SK-N-SH treated with all-trans-retinoic acid at 6 μM for 48 hours (cell line): ENCODE results near the gene FFAR2.
"Not testable (repeated sequence)": the region's sequence is repeated elsewhere in the genome, so short reads cannot be mapped to it uniquely, and the experiment has no call there.

ENCODE experiments used
- ATAC-seq: fragments of 200-7000 bp; cut with Tn5 transposase; 3 replicates; pipeline ENCODE4 v1.9.1; 2020; ENCODE audit warnings: mild to moderate bottlenecking, moderate library complexity
- ARNTL ChIP-seq: fragments of 450-650 bp; formaldehyde crosslinking; IDR thresholded peaks from 2 replicates; pipeline ENCODE4 v1.5.0; 2020; ENCODE audit warnings: low read depth, mild to moderate bottlenecking, moderate library complexity, borderline replicate concordance
- BACH2 ChIP-seq: fragments of 250-450 bp; sonication (Bioruptor Pico); IDR thresholded peaks from 2 replicates; pipeline ENCODE4 v1.9.0; 2021; ENCODE audit warnings: mild to moderate bottlenecking, borderline replicate concordance
- CSDC2 ChIP-seq: fragments of 250-450 bp; sonication (Bioruptor Pico); IDR thresholded peaks from 2 replicates; pipeline ENCODE4 v1.5.0; 2020; ENCODE audit warnings: mild to moderate bottlenecking, moderate library complexity
- ESRRG ChIP-seq: fragments of 250-450 bp; sonication (Bioruptor Pico); IDR thresholded peaks from 2 replicates; pipeline ENCODE4 v1.6.1; 2021; ENCODE audit warnings: mild to moderate bottlenecking
- GLIS3 ChIP-seq: fragments of 250-450 bp; sonication (Bioruptor Pico); IDR thresholded peaks from 2 replicates; pipeline ENCODE4 v1.5.0; 2020; ENCODE audit warnings: mild to moderate bottlenecking, moderate library complexity
- ISL1 ChIP-seq: fragments of 250-450 bp; sonication (Bioruptor Pico); IDR thresholded peaks from 2 replicates; pipeline ENCODE4 v2.1.2; 2022; ENCODE audit warnings: mild to moderate bottlenecking, moderate library complexity
- PPARA ChIP-seq: fragments of 250-450 bp; sonication (Bioruptor Pico); IDR thresholded peaks from 2 replicates; pipeline ENCODE4 v1.5.0; 2020; ENCODE audit warnings: mild to moderate bottlenecking, borderline replicate concordance
- RARB ChIP-seq: fragments of 250-450 bp; sonication (Bioruptor Pico); IDR thresholded peaks from 2 replicates; pipeline ENCODE4 v1.8.0; 2021; ENCODE audit warnings: mild to moderate bottlenecking, moderate library complexity
- SNAI2 ChIP-seq: fragments of 250-450 bp; sonication (Bioruptor Pico); IDR thresholded peaks from 2 replicates; pipeline ENCODE4 v1.5.0; 2020; ENCODE audit warnings: mild to moderate bottlenecking, moderate library complexity
- TCF4 ChIP-seq: fragments of 250-450 bp; sonication (Bioruptor Pico); IDR thresholded peaks from 2 replicates; pipeline ENCODE4 v1.8.0; 2021; ENCODE audit warnings: mild to moderate bottlenecking, moderate library complexity, borderline replicate concordance
- TOX ChIP-seq: fragments of 250-450 bp; sonication (Bioruptor Pico); IDR thresholded peaks from 2 replicates; pipeline ENCODE4 v1.8.0; 2021; ENCODE audit warnings: mild to moderate bottlenecking, moderate library complexity, borderline replicate concordance
- ZC3H10 ChIP-seq: fragments of 250-450 bp; sonication (Bioruptor Pico); IDR thresholded peaks from 2 replicates; pipeline ENCODE4 v1.5.1; 2021; ENCODE audit warnings: mild to moderate bottlenecking, moderate library complexity
- ZFP3 ChIP-seq: fragments of 250-450 bp; sonication (Bioruptor Pico); IDR thresholded peaks from 2 replicates; pipeline ENCODE4 v1.5.0; 2020; ENCODE audit warnings: mild to moderate bottlenecking, moderate library complexity
- ZFP30 ChIP-seq: fragments of 450-650 bp; formaldehyde crosslinking; IDR thresholded peaks from 2 replicates; pipeline ENCODE4 v1.5.0; 2022; ENCODE audit warnings: mild to moderate bottlenecking, moderate library complexity
- ZNF565 ChIP-seq: fragments of 450-650 bp; formaldehyde crosslinking; conservative IDR thresholded peaks from 2 replicates; pipeline ENCODE4 v1.5.0; 2020; ENCODE audit warnings: low read depth, mild to moderate bottlenecking, moderate library complexity
- ZNF70 ChIP-seq: fragments of 450-650 bp; formaldehyde crosslinking; IDR thresholded peaks from 2 replicates; pipeline ENCODE4 v1.5.0; 2020; ENCODE audit warnings: mild to moderate bottlenecking, moderate library complexity
- TF ChIP-seq, protein P1 (sequence below): fragments of 250-450 bp; sonication (Bioruptor Pico); IDR thresholded peaks from 2 replicates; pipeline ENCODE4 v1.5.0; 2020; ENCODE audit warnings: mild to moderate bottlenecking, moderate library complexity
- TF ChIP-seq, protein P2 (sequence below): fragments of 250-450 bp; sonication (Bioruptor Pico); IDR thresholded peaks from 2 replicates; pipeline ENCODE4 v1.5.1; 2020; ENCODE audit warnings: low read depth, mild to moderate bottlenecking, moderate library complexity
- TF ChIP-seq, protein P3 (sequence below): fragments of 250-450 bp; sonication (Bioruptor Pico); IDR thresholded peaks from 2 replicates; pipeline ENCODE4 v1.8.0; 2021; ENCODE audit warnings: low read depth, mild to moderate bottlenecking, moderate library complexity, borderline replicate concordance
- TF ChIP-seq, protein P4 (sequence below): fragments of 250-450 bp; sonication (Bioruptor Pico); IDR thresholded peaks from 2 replicates; pipeline ENCODE4 v1.5.1; 2021; ENCODE audit warnings: mild to moderate bottlenecking, moderate library complexity
- TF ChIP-seq, protein P5 (sequence below): fragments of 250-450 bp; sonication (Bioruptor Pico); IDR thresholded peaks from 2 replicates; pipeline ENCODE4 v1.8.0; 2020; ENCODE audit warnings: mild to moderate bottlenecking, moderate library complexity, borderline replicate concordance

Gene FFAR2

DNA sequence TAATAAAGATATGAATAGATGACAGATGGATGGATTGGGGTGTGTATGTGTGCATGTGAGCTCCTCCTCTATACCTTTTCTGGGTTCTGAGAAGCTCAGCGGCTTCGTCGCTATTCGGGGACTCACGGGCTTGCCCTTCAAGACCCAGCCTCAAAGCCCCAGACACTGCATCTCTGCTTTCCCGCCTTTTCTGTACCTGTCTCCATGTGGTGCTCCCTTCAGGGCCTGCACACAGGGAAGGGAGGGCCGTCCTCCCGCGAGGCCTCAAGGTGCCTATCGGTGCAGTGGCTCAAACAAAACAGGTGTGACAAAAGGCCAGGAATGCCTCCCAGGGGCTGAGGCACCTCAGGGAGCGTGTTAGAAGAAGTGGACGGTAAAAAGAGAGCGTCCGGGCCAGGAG is 26.0 kb downstream of the FFAR2 start:
- ATAC-seq, result no peak
- TF ChIP-seq ZFP3 (no peak), ARNTL (CRISPR knock-in tag) (no peak), PPARA (CRISPR knock-in tag) (no peak), ZFP30 (CRISPR knock-in tag) (no peak), GLIS3 (CRISPR knock-in tag) (no peak), TOX (CRISPR knock-in tag) (no peak), ZNF565 (CRISPR knock-in tag) (no peak), ISL1 (no peak), ESRRG (CRISPR knock-in tag) (no peak)
- TF ChIP-seq, protein P1, sequence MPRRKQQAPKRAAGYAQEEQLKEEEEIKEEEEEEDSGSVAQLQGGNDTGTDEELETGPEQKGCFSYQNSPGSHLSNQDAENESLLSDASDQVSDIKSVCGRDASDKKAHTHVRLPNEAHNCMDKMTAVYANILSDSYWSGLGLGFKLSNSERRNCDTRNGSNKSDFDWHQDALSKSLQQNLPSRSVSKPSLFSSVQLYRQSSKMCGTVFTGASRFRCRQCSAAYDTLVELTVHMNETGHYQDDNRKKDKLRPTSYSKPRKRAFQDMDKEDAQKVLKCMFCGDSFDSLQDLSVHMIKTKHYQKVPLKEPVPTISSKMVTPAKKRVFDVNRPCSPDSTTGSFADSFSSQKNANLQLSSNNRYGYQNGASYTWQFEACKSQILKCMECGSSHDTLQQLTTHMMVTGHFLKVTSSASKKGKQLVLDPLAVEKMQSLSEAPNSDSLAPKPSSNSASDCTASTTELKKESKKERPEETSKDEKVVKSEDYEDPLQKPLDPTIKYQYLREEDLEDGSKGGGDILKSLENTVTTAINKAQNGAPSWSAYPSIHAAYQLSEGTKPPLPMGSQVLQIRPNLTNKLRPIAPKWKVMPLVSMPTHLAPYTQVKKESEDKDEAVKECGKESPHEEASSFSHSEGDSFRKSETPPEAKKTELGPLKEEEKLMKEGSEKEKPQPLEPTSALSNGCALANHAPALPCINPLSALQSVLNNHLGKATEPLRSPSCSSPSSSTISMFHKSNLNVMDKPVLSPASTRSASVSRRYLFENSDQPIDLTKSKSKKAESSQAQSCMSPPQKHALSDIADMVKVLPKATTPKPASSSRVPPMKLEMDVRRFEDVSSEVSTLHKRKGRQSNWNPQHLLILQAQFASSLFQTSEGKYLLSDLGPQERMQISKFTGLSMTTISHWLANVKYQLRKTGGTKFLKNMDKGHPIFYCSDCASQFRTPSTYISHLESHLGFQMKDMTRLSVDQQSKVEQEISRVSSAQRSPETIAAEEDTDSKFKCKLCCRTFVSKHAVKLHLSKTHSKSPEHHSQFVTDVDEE (CRISPR knock-in tag), result no peak
- TF ChIP-seq, protein P2, sequence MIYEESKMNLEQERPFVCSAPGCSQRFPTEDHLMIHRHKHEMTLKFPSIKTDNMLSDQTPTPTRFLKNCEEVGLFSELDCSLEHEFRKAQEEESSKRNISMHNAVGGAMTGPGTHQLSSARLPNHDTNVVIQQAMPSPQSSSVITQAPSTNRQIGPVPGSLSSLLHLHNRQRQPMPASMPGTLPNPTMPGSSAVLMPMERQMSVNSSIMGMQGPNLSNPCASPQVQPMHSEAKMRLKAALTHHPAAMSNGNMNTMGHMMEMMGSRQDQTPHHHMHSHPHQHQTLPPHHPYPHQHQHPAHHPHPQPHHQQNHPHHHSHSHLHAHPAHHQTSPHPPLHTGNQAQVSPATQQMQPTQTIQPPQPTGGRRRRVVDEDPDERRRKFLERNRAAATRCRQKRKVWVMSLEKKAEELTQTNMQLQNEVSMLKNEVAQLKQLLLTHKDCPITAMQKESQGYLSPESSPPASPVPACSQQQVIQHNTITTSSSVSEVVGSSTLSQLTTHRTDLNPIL, result no peak
- TF ChIP-seq, protein P3, sequence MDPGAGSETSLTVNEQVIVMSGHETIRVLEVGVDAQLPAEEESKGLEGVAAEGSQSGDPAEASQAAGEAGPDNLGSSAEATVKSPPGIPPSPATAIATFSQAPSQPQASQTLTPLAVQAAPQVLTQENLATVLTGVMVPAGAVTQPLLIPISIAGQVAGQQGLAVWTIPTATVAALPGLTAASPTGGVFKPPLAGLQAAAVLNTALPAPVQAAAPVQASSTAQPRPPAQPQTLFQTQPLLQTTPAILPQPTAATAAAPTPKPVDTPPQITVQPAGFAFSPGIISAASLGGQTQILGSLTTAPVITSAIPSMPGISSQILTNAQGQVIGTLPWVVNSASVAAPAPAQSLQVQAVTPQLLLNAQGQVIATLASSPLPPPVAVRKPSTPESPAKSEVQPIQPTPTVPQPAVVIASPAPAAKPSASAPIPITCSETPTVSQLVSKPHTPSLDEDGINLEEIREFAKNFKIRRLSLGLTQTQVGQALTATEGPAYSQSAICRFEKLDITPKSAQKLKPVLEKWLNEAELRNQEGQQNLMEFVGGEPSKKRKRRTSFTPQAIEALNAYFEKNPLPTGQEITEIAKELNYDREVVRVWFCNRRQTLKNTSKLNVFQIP (CRISPR knock-in tag), result no peak

DNA sequence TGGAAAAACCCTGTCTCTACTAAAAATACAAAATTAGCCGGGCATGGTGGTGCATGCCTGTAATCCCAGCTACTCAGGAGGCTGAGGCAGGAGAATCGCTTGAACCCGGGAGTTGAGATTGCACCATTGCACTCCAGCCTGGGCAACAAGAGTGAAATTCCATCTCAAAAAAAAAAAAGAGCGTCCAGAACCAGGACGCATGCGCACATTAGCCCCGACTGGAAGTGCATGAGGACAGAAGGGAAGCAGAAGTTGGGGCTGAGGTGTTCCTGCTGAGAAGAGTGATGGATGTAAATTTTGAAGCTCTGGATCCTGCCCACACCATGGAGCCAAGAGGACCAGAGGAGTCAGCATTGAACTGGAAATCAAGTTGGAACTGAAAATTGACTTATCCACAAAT is 26.5 kb downstream of the FFAR2 start:
- not testable (repeated sequence) for ATAC-seq

DNA sequence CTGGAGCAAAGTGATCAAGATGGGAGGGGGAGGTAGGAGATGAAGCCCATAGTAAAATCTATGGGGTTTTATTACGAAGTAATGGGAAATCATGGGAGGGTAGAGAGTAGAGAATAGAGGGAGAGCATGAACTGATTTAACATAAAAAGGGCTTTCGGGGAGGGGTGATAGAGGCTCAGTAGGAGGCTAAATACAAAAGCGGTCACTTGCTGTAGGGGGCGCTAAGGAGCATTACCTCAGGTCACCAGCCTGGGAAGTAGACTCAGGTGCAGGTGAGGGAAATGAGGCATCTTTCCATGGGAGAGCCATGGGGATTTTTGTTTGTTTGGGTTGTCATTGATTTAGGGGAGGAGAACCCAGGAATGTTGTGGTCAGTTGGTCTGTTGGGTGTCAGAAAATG is 28.1 kb downstream of the FFAR2 start:
- no peak for ATAC-seq
- TF ChIP-seq SNAI2 (CRISPR knock-in tag), result no peak
- TF ChIP-seq, protein P2, result no peak
- TF ChIP-seq ZC3H10 (CRISPR knock-in tag), result no peak
- TF ChIP-seq ZNF70 (CRISPR knock-in tag), result no peak
- TF ChIP-seq, protein P4, sequence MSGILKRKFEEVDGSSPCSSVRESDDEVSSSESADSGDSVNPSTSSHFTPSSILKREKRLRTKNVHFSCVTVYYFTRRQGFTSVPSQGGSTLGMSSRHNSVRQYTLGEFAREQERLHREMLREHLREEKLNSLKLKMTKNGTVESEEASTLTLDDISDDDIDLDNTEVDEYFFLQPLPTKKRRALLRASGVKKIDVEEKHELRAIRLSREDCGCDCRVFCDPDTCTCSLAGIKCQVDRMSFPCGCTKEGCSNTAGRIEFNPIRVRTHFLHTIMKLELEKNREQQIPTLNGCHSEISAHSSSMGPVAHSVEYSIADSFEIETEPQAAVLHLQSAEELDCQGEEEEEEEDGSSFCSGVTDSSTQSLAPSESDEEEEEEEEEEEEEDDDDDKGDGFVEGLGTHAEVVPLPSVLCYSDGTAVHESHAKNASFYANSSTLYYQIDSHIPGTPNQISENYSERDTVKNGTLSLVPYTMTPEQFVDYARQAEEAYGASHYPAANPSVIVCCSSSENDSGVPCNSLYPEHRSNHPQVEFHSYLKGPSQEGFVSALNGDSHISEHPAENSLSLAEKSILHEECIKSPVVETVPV (CRISPR knock-in tag), result no peak
- TF ChIP-seq CSDC2 (CRISPR knock-in tag), result no peak
- TF ChIP-seq ARNTL (CRISPR knock-in tag), result no peak
- TF ChIP-seq, protein P3 (CRISPR knock-in tag), result no peak
- no peak for TF ChIP-seq RARB
- TF ChIP-seq BACH2 (CRISPR knock-in tag), result no peak
- TF ChIP-seq GLIS3 (CRISPR knock-in tag), result no peak
- no peak for TF ChIP-seq TOX (CRISPR knock-in tag)
- TF ChIP-seq ZNF565 (CRISPR knock-in tag), result no peak
- TF ChIP-seq TCF4, result no peak
- no peak for TF ChIP-seq ZFP3
- TF ChIP-seq ESRRG (CRISPR knock-in tag), result no peak
- no peak for TF ChIP-seq ISL1
- TF ChIP-seq, protein P5, sequence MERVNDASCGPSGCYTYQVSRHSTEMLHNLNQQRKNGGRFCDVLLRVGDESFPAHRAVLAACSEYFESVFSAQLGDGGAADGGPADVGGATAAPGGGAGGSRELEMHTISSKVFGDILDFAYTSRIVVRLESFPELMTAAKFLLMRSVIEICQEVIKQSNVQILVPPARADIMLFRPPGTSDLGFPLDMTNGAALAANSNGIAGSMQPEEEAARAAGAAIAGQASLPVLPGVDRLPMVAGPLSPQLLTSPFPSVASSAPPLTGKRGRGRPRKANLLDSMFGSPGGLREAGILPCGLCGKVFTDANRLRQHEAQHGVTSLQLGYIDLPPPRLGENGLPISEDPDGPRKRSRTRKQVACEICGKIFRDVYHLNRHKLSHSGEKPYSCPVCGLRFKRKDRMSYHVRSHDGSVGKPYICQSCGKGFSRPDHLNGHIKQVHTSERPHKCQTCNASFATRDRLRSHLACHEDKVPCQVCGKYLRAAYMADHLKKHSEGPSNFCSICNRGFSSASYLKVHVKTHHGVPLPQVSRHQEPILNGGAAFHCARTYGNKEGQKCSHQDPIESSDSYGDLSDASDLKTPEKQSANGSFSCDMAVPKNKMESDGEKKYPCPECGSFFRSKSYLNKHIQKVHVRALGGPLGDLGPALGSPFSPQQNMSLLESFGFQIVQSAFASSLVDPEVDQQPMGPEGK (CRISPR knock-in tag), result no peak
